SK-N-SH (cell line): ENCODE results near the gene CNPPD1. TPM values are rescaled to one million over a fixed set of nuclear protein-coding genes. Genes with fewer than 3 reads are reported as not detected.

ENCODE experiments used
- CTCF ChIA-PET: fragments of 300-600, 350-600 bp; formaldehyde crosslinking; extraction: SDS; loops from one replicate; lab custom pipeline; 2021; lab: Yijun Ruan, JAX
- POLR2A ChIA-PET: fragments of 350-600 bp; sonication (Branson Sonifier 250); formaldehyde crosslinking; extraction: SDS; loops from one replicate; lab custom pipeline; 2020; ENCODE audit warnings: antibody characterized with exemption, inconsistent platforms; lab: Yijun Ruan, JAX
- DNase-seq: peaks from one replicate; pipeline ENCODE4 v3.0.0; 2012
- H2AFZ ChIP-seq: fragments of 200-600 bp; sonication (generic); 2 replicates; pipeline ENCODE4 v1.8.1; 2016; ENCODE audit warnings: antibody characterized with exemption, mild to moderate bottlenecking, low read depth
- H3F3A ChIP-seq: fragments of 200-600 bp; sonication (generic); replicated peaks from 2 replicates; pipeline ENCODE3; 2016; ENCODE audit warnings: antibody characterized with exemption, mild to moderate bottlenecking; ENCODE audit not compliant: insufficient read depth
- H3K27ac ChIP-seq, 2 experiments: fragments of 200-500 bp in 1 of 2; fragments of 200-600 bp in 1 of 2; sonication (Bioruptor generic) in 1 of 2; sonication (generic), shearing (Covaris generic) in 1 of 2; 2 replicates each; pipeline versions ENCODE4 v1.5.1 to v1.6.1; 2014 to 2016; ENCODE audit warnings: low read depth in 2 of 2, inconsistent platforms in 1 of 2, low read length in 1 of 2, mild to moderate bottlenecking in 1 of 2, mixed read lengths in 1 of 2
- H3K27me3 ChIP-seq: fragments of 200-600 bp; sonication (generic), shearing (Covaris generic); 2 replicates; pipeline ENCODE4 v1.6.1; 2016; ENCODE audit warnings: mixed run types; ENCODE audit not compliant: insufficient read depth
- H3K36me3 ChIP-seq, 2 experiments: fragments of 200-500 bp in 1 of 2; fragments of 200-600 bp in 1 of 2; sonication (Bioruptor generic) in 1 of 2; sonication (generic) in 1 of 2; replicated peaks in 1 of 2; 2 replicates each; pipeline versions ENCODE3 to v1.5.1; 2014 to 2016; ENCODE audit warnings: low read length in 1 of 2, mild to moderate bottlenecking in 1 of 2; ENCODE audit not compliant: insufficient read depth in 2 of 2, control insufficient read depth in 1 of 2
- H3K4me1 ChIP-seq, 2 experiments: fragments of 200-500 bp in 1 of 2; fragments of 200-600 bp in 1 of 2; sonication (Bioruptor generic) in 1 of 2; sonication (generic), shearing (Covaris generic) in 1 of 2; 2 replicates each; pipeline versions ENCODE4 v1.5.1 to v1.6.1; 2014 to 2016; ENCODE audit warnings: low read depth in 1 of 2, low read length in 1 of 2, mixed run types in 1 of 2; ENCODE audit not compliant: insufficient read depth in 2 of 2, control insufficient read depth in 1 of 2
- H3K4me2 ChIP-seq: fragments of 200-600 bp; sonication (generic), shearing (Covaris generic); 2 replicates; pipeline ENCODE4 v1.6.1; 2017; ENCODE audit warnings: mixed run types
- H3K4me3 ChIP-seq, 2 experiments: fragments of 200-500 bp in 1 of 2; fragments of 200-600 bp in 1 of 2; sonication (Bioruptor generic) in 1 of 2; sonication (generic), shearing (Covaris generic) in 1 of 2; 2 replicates each; pipeline versions ENCODE4 v1.5.1 to v1.8.1; 2014 to 2016; ENCODE audit warnings: low read depth in 2 of 2, inconsistent platforms in 1 of 2, low read length in 1 of 2, mild to moderate bottlenecking in 1 of 2, mixed read lengths in 1 of 2, moderate library complexity in 1 of 2
- H3K79me2 ChIP-seq: fragments of 200-600 bp; sonication (generic); 2 replicates; pipeline ENCODE4 v1.8.1; 2017; ENCODE audit warnings: mild to moderate bottlenecking; ENCODE audit not compliant: insufficient read depth
- H3K9ac ChIP-seq: fragments of 200-600 bp; sonication (generic); 2 replicates; pipeline ENCODE4 v1.6.1; 2017; ENCODE audit warnings: mixed run types
- H3K9me2 ChIP-seq: fragments of 200-600 bp; sonication (generic); 2 replicates; pipeline ENCODE4 v1.6.1; 2017; ENCODE audit warnings: mixed run types
- H3K9me3 ChIP-seq: fragments of 200-600 bp; sonication (generic); 2 replicates; pipeline ENCODE4 v1.6.1; 2017; ENCODE audit warnings: mixed run types, mild to moderate bottlenecking, moderate library complexity
- H4K20me1 ChIP-seq: fragments of 200-600 bp; sonication (generic); 2 replicates; pipeline ENCODE4 v1.6.1; 2017; ENCODE audit warnings: mild to moderate bottlenecking, mixed run types; ENCODE audit not compliant: insufficient read depth
- CHD2 ChIP-seq: fragments of 150-350 bp; IDR thresholded peaks from 2 replicates; pipeline ENCODE4 v1.6.1; 2018; ENCODE audit warnings: low read length; ENCODE audit not compliant: partially characterized antibody
- CTCF ChIP-seq: fragments of 200-600 bp; sonication (generic); IDR thresholded peaks from 2 replicates; pipeline ENCODE4 v1.6.1; 2017; ENCODE audit warnings: antibody characterized with exemption, mild to moderate bottlenecking, moderate library complexity
- EZH2phosphoT487 ChIP-seq: fragments of 200-600 bp; sonication (generic); IDR thresholded peaks from 2 replicates; pipeline ENCODE4 v1.6.1; 2017; ENCODE audit warnings: low read depth, mixed run types, mild to moderate bottlenecking, antibody characterized with exemption, moderate library complexity, borderline replicate concordance
- FOXJ3 ChIP-seq: sonication (generic); formaldehyde crosslinking; IDR thresholded peaks from 2 replicates; pipeline ENCODE4 v1.5.1; 2020; ENCODE audit warnings: mild to moderate bottlenecking, missing genetic modification reagents
- FOXM1 ChIP-seq: IDR thresholded peaks from 2 replicates; pipeline ENCODE4 v1.4.0; 2012; ENCODE audit warnings: low read depth, mild to moderate bottlenecking
- GABPA ChIP-seq: IDR thresholded peaks from 2 replicates; pipeline ENCODE4 v1.4.0; 2012; ENCODE audit warnings: low read depth, mild to moderate bottlenecking
- GATA2 ChIP-seq: sonication (generic); formaldehyde crosslinking; IDR thresholded peaks from 2 replicates; pipeline ENCODE4 v1.5.0; 2020; ENCODE audit warnings: mild to moderate bottlenecking, missing genetic modification reagents
- MAX ChIP-seq: IDR thresholded peaks from 2 replicates; pipeline ENCODE4 v1.4.0; 2012; ENCODE audit warnings: low read depth
- MEF2A ChIP-seq: IDR thresholded peaks from 2 replicates; pipeline ENCODE4 v1.4.0; 2012; ENCODE audit warnings: low read depth, borderline replicate concordance
- NFIC ChIP-seq: IDR thresholded peaks from 2 replicates; pipeline ENCODE4 v1.4.0; 2012; ENCODE audit warnings: borderline replicate concordance
- PBX3 ChIP-seq: IDR thresholded peaks from 2 replicates; pipeline ENCODE4; 2012
- RCOR1 ChIP-seq: fragments of 150-350 bp; IDR thresholded peaks from 2 replicates; pipeline ENCODE4 v1.6.1; 2017; ENCODE audit warnings: antibody characterized with exemption, low read length
- REST ChIP-seq: IDR thresholded peaks from 2 replicates; pipeline ENCODE4 v1.6.1; 2012; ENCODE audit warnings: mild to moderate bottlenecking, low read depth, low read length, moderate library complexity
- TAF1 ChIP-seq: IDR thresholded peaks from 2 replicates; pipeline ENCODE4 v1.6.1; 2012; ENCODE audit warnings: low read depth, mild to moderate bottlenecking, low read length, moderate library complexity, borderline replicate concordance
- TCF12 ChIP-seq: IDR thresholded peaks from 2 replicates; pipeline ENCODE4 v1.4.0; 2012
- USF2 ChIP-seq: fragments of 150-350 bp; IDR thresholded peaks from 2 replicates; pipeline ENCODE4 v1.6.1; 2017; ENCODE audit warnings: antibody characterized with exemption, low read length, low read depth, borderline replicate concordance
- YY1 ChIP-seq: IDR thresholded peaks from 2 replicates; pipeline ENCODE4 v1.4.0; 2012; ENCODE audit warnings: low read depth, mild to moderate bottlenecking
- WGBS: methylation state at CpG from one replicate; pipeline ENCODE4 v1.1.6; 2017; ENCODE audit warnings: low lambda C conversion rate; 5-methylcytosine and 5-hydroxymethylcytosine counted together
- polyA plus RNA-seq, 3 experiments: library from polyadenylated mRNA; depleted of rRNA; stranded (reverse); fragments of >200 nt; gene quantifications; 2 replicates each; pipeline ENCODE4 v1.2.3, GENCODE V29; 2012

Gene CNPPD1
- polyA plus RNA-seq, 1 of the 3 experiments (the other 2 are of a cell fraction), result 75.9 TPM

- peak overlapping the region; percentile 60 to 70 for H3K4me3 ChIP-seq
- H3K4me1 ChIP-seq, result peaks cover 5 to 30% of the 10 kb centered on the region in 2 experiments; a peak in 3 of 4 replicates
- H3K36me3 ChIP-seq, result peaks cover 18 to 52% of the 10 kb centered on the region in 2 experiments
- no peaks in the 10 kb centered on the region for H3K79me2 ChIP-seq
- H3K9ac ChIP-seq, result peak overlapping the region; percentile 70
- H3K4me2 ChIP-seq, result peak overlapping the region; percentile 100
- peak overlapping the region; percentile 56; the same call in 1 of the 2 replicates for H2AFZ ChIP-seq
- TF ChIP-seq GABPA (no peak), MAX (0 out of 2 replicates have a peak, but pooled peaks have one; percentile 65), TAF1 (0 out of 2 replicates have a peak, but pooled peaks have one; percentile 21), CHD2 (peak; percentile 7), MEF2A (no peak), FOXJ3 (CRISPR knock-in tag) (peak; percentile 28; the same call in 1 of the 2 replicates), NFIC (0 out of 2 replicates have a peak, but pooled peaks have one; percentile 3), REST (peak; percentile 93)
- peak; percentile 85 for DNase-seq
- ChIA-PET CTCF (interaction anchor here (0.8 to 4.7 kb wide), 11 partner anchors 11 to 222 kb away, joined by 3 to 26 read pairs (median 5); partner anchors contain the start of genes ANKZF1, ATG9A, DNAJB2 and NHEJ1), POLR2A (interaction anchor here (0.9 to 4.0 kb wide), 9 partner anchors 11 to 234 kb away, joined by 3 to 52 read pairs (median 6); partner anchors contain the start of genes ANKZF1, ATG9A, CNPPD1 and DNAJB2)
- H3K27me3 ChIP-seq, result no peaks in the 10 kb centered on the region
- H3K9me2 ChIP-seq, result no peaks in the 10 kb centered on the region
- peaks cover 27% of the 10 kb centered on the region for H3F3A ChIP-seq
- H3K9me3 ChIP-seq, result no peaks in the 10 kb centered on the region
- H4K20me1 ChIP-seq, result no peaks in the 10 kb centered on the region
- H3K27ac ChIP-seq, result peak overlapping the region; percentile 87 to 99
- 0% methylated on average over 11 of the region's 37 CpGs for WGBS
Measured at GRCh38 chr2:219218217-219218731, 41.5 kb upstream of the CNPPD1 start.

GRCh38 chr2:219216535-219216915 lies 39.8 kb upstream of the CNPPD1 start:
- H3K4me2 ChIP-seq, result no peak overlapping the region
- 100% methylated on average over 6 of the region's 6 CpGs for WGBS
- peaks cover 5 to 30% of the 10 kb centered on the region in 2 experiments; a peak in 3 of 4 replicates for H3K4me1 ChIP-seq
- no peak overlapping the region for H2AFZ ChIP-seq
- H3F3A ChIP-seq, result peaks cover 27% of the 10 kb centered on the region
- no peaks in the 10 kb centered on the region for H3K9me2 ChIP-seq
- no peak overlapping the region for H3K4me3 ChIP-seq
- CTCF ChIA-PET, result interaction anchor here (1.1 to 4.7 kb wide), 7 partner anchors 9 to 78 kb away, joined by 3 to 26 read pairs (median 5); partner anchors contain the start of genes NHEJ1 and ZFAND2B
- no peaks in the 10 kb centered on the region for H3K27me3 ChIP-seq
- H4K20me1 ChIP-seq, result no peaks in the 10 kb centered on the region
- H3K79me2 ChIP-seq, result no peaks in the 10 kb centered on the region
- no peak for DNase-seq
- H3K27ac ChIP-seq, result no peak overlapping the region; a peak in 1 of 4 replicates
- no peaks in the 10 kb centered on the region for H3K9me3 ChIP-seq
- H3K36me3 ChIP-seq, result peaks cover 15 to 51% of the 10 kb centered on the region in 2 experiments
- POLR2A ChIA-PET, result interaction anchor here (0.5 to 4.0 kb wide), 3 partner anchors 9 to 28 kb away, joined by 3 to 52 read pairs (median 3); partner anchors contain the start of genes GLB1L, STK16 and ZFAND2B
- H3K9ac ChIP-seq, result no peak overlapping the region
- TF ChIP-seq CHD2, result no peak
- no peak for TF ChIP-seq MAX
- TF ChIP-seq YY1, result no peak
- TF ChIP-seq RCOR1, result no peak
- TF ChIP-seq EZH2phosphoT487, result no peak
- no peak for TF ChIP-seq GABPA
- TF ChIP-seq PBX3, result no peak
- no peak for TF ChIP-seq USF2
- TF ChIP-seq FOXM1, result no peak
- no peak for TF ChIP-seq CTCF
- no peak for TF ChIP-seq TCF12
- no peak for TF ChIP-seq GATA2 (CRISPR knock-in tag)
